IPS-15b (cell line): ENCODE measurements around the gene NPPB.

Source experiments
- H3K27me3 ChIP-seq: one replicate; pipeline ENCODE4 v1.6.1; 2013; ENCODE audit warnings: low read length; ENCODE audit not compliant: control insufficient read depth, insufficient read depth
- H3K36me3 ChIP-seq: one replicate; pipeline ENCODE4 v1.6.1; 2013; ENCODE audit warnings: low read length; ENCODE audit not compliant: control insufficient read depth, insufficient read depth
- H3K4me1 ChIP-seq: one replicate; pipeline ENCODE4 v1.6.1; 2013; ENCODE audit warnings: mild to moderate bottlenecking, low read length; ENCODE audit not compliant: control insufficient read depth, insufficient read depth
- H3K4me3 ChIP-seq: one replicate; pipeline ENCODE4 v1.5.1; 2013; ENCODE audit warnings: low read depth, low read length
- H3K9ac ChIP-seq: one replicate; pipeline ENCODE4 v1.6.1; 2013; ENCODE audit warnings: low read depth, mild to moderate bottlenecking, low read length
- H3K9me3 ChIP-seq: one replicate; pipeline ENCODE4 v1.6.1; 2013; ENCODE audit warnings: mild to moderate bottlenecking, low read length; ENCODE audit not compliant: control insufficient read depth, insufficient read depth

Gene NPPB

DNA sequence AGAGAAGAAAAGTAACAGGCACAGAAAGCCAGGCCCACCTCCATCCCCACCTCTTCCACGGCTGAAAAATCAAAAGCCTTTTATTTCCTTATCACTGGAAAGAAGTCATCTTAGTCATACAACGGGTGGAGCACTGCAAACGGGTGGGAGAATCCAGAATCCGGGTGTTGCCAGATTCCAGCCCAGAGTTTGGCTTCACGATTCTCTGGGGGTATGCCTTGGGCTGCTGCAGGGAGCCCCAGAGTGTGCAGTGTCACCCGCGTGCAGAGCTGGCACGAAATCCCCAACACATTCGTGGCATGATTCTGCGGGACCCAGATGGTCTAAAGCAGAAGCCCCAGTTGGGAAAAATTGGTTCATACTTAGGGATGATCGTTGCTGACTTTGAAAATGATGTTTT lies 8.6 kb downstream of the NPPB start:
- peaks cover 2% of the 10 kb centered on the region for H3K36me3 ChIP-seq
- H3K4me3 ChIP-seq, result no peak overlapping the region
- H3K4me1 ChIP-seq, result no peaks in the 10 kb centered on the region

DNA sequence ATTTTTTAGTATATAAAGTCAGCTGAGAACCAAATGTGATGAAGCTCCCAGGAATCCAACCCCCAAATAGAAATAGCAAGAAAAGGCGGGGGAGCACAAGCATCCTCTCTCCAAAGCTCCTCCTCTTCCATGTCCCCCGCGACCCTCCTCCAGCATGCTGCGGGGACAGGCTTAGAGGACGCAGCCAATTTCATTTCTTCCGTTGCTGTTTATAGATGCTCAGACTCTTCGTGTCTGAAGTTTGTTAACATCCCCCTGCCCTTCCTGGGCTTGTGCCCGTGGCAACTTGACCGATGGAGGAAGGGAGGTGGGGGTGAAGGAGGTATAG lies 10.4 kb downstream of the NPPB start:
- Histone ChIP-seq H3K4me3 (no peak overlapping the region), H3K27me3 (no peaks in the 10 kb centered on the region), H3K9me3 (no peaks in the 10 kb centered on the region), H3K4me1 (no peaks in the 10 kb centered on the region), H3K9ac (no peak overlapping the region), H3K36me3 (peaks cover 8% of the 10 kb centered on the region)

More for the DNA sequence above, 8.6 kb downstream of the NPPB start:
- Histone ChIP-seq H3K27me3 (no peaks in the 10 kb centered on the region), H3K9me3 (no peaks in the 10 kb centered on the region), H3K9ac (no peak overlapping the region)

DNA sequence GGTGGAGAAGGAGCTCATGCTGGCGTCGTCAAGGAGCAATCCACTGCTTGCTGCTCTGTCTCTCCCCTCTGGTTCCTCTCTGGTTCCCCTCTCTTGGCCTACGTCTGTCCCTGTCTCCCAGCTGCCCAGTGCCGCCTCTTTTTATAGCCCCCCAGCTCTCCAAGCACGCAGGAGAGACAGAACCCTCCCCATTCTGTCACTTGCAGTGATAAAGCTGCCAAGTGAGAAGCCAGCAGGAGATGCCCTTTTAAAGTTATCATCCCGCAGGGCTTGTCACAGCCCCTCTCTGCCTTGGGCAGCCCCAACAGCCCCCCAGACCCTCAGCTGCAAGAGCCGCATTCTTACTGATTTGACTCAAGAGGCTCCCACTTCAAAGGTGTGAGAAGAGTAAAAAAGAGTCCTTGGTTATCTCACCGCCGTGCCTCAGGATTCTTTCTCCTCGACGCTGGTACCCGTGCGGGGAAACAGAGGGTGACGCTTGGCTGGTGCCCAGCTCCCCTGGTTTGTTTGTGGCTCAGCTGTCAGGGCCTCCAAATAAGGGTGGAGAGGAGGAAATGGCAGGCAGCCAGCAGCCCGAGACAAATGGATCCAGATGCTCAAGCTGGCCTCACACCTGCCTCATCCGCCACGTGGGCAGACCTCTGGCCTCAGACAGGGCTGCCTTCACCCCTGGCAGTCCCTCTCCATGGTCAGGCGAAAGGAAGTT lies 10.9 kb downstream of the NPPB start, which contains the start of gene NPPA:
Gene NPPA, minus strand, starts transcription at position 117 of the 706 bp plus-strand sequence. Its CDS starts 99 bp downstream, at position 18.
- peaks cover 8% of the 10 kb centered on the region for H3K36me3 ChIP-seq
- H3K9me3 ChIP-seq, result no peaks in the 10 kb centered on the region
- H3K9ac ChIP-seq, result no peak within 1 kb of the TSS
- H3K4me3 ChIP-seq, result no peak within 1 kb of the TSS
- H3K27me3 ChIP-seq, result no peaks in the 10 kb centered on the region
- H3K4me1 ChIP-seq, result no peaks in the 10 kb centered on the region

GRCh38 chr1:11845641-11846335 lies 13.0 kb downstream of the NPPB start:
- no peaks in the 10 kb centered on the region for H3K9me3 ChIP-seq
- H3K4me3 ChIP-seq, result no peak overlapping the region
- H3K4me1 ChIP-seq, result no peaks in the 10 kb centered on the region
- H3K27me3 ChIP-seq, result no peaks in the 10 kb centered on the region
- no peak overlapping the region for H3K9ac ChIP-seq
- H3K36me3 ChIP-seq, result peaks cover 25% of the 10 kb centered on the region

- Histone ChIP-seq H3K4me3 (no peak overlapping the region), H3K36me3 (peaks cover 50% of the 10 kb centered on the region), H3K9ac (no peak overlapping the region), H3K4me1 (no peaks in the 10 kb centered on the region), H3K9me3 (no peaks in the 10 kb centered on the region), H3K27me3 (no peaks in the 10 kb centered on the region)
These were observed 16.3 kb downstream of the NPPB start for GRCh38 chr1:11842154-11843041.

DNA sequence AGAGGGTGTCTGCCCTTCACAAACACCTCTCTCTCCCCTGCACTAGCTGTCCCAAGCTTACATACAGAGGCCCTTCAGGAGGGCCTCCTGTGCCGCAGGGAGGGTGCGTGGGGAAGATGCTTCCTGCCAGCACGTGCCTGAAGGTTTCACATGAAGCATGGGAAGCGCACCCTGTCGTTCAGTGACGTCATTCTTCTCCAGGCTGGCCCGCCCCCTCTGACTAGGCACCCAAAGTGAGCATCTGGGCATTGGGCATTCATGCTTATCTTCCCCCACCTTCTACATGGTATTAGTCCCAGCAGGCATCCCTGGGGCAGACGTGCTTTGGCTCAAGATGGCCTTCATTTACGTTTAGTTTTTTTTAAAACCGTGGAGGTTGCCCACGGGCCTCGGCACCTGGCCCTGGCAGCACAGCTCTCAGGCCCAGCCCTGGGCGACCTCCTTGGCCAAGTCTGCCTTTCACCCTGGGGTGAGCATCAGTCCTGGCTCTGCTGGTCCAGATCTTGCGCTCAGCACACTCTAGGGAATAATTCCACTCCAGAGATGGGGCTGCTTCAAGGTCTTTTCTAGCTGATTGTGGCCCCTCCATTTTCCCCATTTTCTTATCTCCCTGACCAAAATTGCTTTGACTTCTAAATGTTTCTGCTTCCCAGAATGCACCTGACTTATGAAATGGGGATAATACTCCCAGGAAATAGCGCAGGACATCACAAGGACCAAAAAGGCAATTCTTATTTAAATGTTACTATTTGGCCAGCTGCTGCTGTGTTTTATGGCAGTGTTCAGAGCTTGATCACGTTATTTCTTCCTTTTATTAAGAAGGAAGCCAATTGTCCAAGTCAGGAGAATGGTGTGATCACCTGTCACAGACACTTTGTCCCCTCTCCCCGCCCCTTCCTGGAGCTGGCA lies 17.2 kb downstream of the NPPB start:
- H3K9ac ChIP-seq, result no peak overlapping the region

GRCh38 chr1:11839727-11840705 lies 18.7 kb downstream of the NPPB start:
- no peaks in the 10 kb centered on the region for H3K4me1 ChIP-seq
- peaks cover 70% of the 10 kb centered on the region for H3K36me3 ChIP-seq
- H3K27me3 ChIP-seq, result no peaks in the 10 kb centered on the region
- H3K9me3 ChIP-seq, result no peaks in the 10 kb centered on the region
- H3K9ac ChIP-seq, result no peak overlapping the region
- no peak overlapping the region for H3K4me3 ChIP-seq

More for the DNA sequence above, 17.2 kb downstream of the NPPB start:
- Histone ChIP-seq H3K4me3 (no peak overlapping the region), H3K9me3 (no peaks in the 10 kb centered on the region), H3K36me3 (peaks cover 56% of the 10 kb centered on the region), H3K4me1 (no peaks in the 10 kb centered on the region), H3K27me3 (no peaks in the 10 kb centered on the region)

GRCh38 chr1:11838349-11839272 lies 20.1 kb downstream of the NPPB start:
- Histone ChIP-seq H3K4me1 (no peaks in the 10 kb centered on the region), H3K36me3 (peaks cover 78% of the 10 kb centered on the region), H3K4me3 (no peak overlapping the region), H3K9ac (no peak overlapping the region), H3K27me3 (no peaks in the 10 kb centered on the region), H3K9me3 (no peaks in the 10 kb centered on the region)

DNA sequence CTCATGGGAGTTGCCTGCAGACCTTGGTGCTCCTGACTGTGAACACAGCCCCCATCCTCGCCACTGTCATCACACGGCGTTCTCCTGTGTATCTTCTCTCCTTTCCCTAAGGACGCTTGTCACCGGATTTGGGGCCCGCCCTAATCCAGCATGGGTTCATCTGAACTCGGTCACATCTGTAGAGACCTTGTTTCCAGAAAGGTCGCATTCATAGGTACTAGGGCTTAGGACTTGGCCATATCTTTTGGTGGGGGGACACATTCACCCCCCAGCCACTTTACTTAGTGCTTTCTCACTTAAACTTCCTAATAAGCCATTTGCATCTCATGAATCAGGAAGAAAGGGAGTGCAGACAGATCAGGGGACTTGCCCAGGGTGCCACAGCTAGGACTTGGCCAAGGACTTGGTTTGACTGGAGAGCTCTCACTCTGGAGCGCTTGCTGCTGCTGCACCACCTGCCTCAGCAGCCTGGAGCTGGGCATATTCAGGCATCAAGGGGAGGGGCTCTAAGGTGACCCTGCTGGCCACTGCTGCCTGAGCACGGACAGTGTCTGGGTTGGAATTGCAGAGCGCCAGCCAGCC lies 20.9 kb downstream of the NPPB start:
- H3K4me3 ChIP-seq, result no peak overlapping the region
- no peaks in the 10 kb centered on the region for H3K9me3 ChIP-seq
- H3K4me1 ChIP-seq, result no peaks in the 10 kb centered on the region
- no peaks in the 10 kb centered on the region for H3K27me3 ChIP-seq
- no peak overlapping the region for H3K9ac ChIP-seq
- peaks cover 76% of the 10 kb centered on the region for H3K36me3 ChIP-seq
